CD4-positive, alpha-beta T cell treated with Interleukin-17A for 1 hour (primary cell): ENCODE data around the gene NAB2.
"Not testable (repeated sequence)": the region's sequence is repeated elsewhere in the genome, so short reads cannot be mapped to it uniquely, and the experiment has no call there.

Source experiments
- DNase-seq: peaks from one replicate; pipeline ENCODE4 v3.0.0-alpha.2; 2020

The NAB2 gene

GRCh38 chr12:57088354-57089270 lies at the start of gene NAB2:
TSS of gene NAB2 (plus strand) at chr12:57089114. CDS start at chr12:57089272, 158 bp downstream.
- peak; percentile 95 for DNase-seq

- DNase-seq, result no peak
Measured at GRCh38 chr12:57040211-57040610, 48.7 kb upstream of the NAB2 start.

GRCh38 chr12:57040750-57041149 lies 48.2 kb upstream of the NAB2 start:
- no peak for DNase-seq

- no peak for DNase-seq
Measured at GRCh38 chr12:57042695-57043094, 46.2 kb upstream of the NAB2 start.

- no peak for DNase-seq
Measured at GRCh38 chr12:57044468-57044867, 44.4 kb upstream of the NAB2 start.

GRCh38 chr12:57044889-57045288 lies 44.0 kb upstream of the NAB2 start:
- DNase-seq, result no peak

GRCh38 chr12:57046086-57046791 lies 42.7 kb upstream of the NAB2 start:
- DNase-seq, result no peak

GRCh38 chr12:57046947-57047890 lies 41.7 kb upstream of the NAB2 start:
- peak; percentile 47 for DNase-seq

- no peak for DNase-seq
Measured at GRCh38 chr12:57047981-57048380, 40.9 kb upstream of the NAB2 start.

- DNase-seq, result no peak
Measured at GRCh38 chr12:57048423-57049118, 40.3 kb upstream of the NAB2 start.

GRCh38 chr12:57049119-57049446 lies 39.8 kb upstream of the NAB2 start:
- DNase-seq, result no peak

- no peak for DNase-seq
Measured at GRCh38 chr12:57049890-57050289, 39.0 kb upstream of the NAB2 start, which contains the start of gene MYO1A. TSS of gene MYO1A (minus strand) at chr12:57050129. CDS start at chr12:57048323, 1,806 bp downstream.

- no peak for DNase-seq
Measured at GRCh38 chr12:57051011-57051410, 37.9 kb upstream of the NAB2 start.

GRCh38 chr12:57053146-57053545 lies 35.8 kb upstream of the NAB2 start:
- DNase-seq, result not testable (repeated sequence)

- DNase-seq, result not testable (repeated sequence)
Measured at GRCh38 chr12:57053901-57054300, 35.0 kb upstream of the NAB2 start.

GRCh38 chr12:57055824-57056223 lies 33.1 kb upstream of the NAB2 start:
- no peak for DNase-seq

- DNase-seq, result no peak
Measured at GRCh38 chr12:57057067-57057751, 31.7 kb upstream of the NAB2 start.

- no peak for DNase-seq
Measured at GRCh38 chr12:57058454-57058853, 30.5 kb upstream of the NAB2 start.

GRCh38 chr12:57063991-57064685 lies 24.8 kb upstream of the NAB2 start:
- DNase-seq, result peak; percentile 90

GRCh38 chr12:57066245-57066644 lies 22.7 kb upstream of the NAB2 start:
- no peak for DNase-seq

GRCh38 chr12:57069523-57069922 lies 19.4 kb upstream of the NAB2 start:
- DNase-seq, result peak; percentile 88
